Medulla oblongata (tissue), 1 donor: ENCODE results near the gene MGMT.

Source experiments
- DNase-seq: peaks from one replicate; pipeline ENCODE4 v3.0.0-alpha.2; 2015; ENCODE audit errors: extremely low spot score

The MGMT gene

DNA sequence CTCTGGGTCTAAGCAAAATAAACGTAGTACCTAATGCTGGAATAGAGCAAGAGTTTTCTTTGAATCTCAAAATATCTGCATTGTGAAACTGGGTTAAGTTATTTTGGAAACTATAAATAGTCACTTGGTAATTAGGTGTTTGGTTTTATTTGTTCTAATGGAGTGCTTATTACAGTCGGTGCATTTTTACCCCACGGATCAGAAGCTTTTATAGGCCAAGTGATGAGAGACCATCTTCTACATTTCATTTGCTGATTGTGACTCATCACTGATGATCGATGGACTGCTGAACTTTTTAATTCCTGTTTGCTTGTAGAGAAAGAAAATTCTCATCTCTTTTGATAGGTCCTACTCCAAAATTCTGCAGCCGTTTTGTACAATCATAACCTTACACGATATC is 28.2 kb downstream of the MGMT start:
- DNase-seq: no peak

DNA sequence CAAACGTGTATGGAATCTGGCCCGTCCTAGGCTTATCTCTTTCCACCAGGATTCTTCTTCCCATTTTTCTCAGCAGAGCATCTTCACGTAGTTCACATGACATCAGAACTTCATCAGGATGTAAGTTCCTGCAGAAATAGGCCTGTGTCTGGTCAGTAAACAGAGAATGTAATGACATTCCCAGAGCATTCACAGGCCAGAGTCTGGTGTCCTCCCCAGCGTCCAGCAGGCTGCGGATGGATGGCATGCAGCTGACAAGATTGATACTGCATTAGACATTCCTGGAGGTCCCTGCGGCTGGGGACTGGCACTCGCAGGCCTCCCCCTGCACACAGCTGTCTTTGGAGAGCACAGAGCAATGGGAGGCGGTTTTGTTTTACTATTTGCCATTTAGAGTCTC is 28.7 kb downstream of the MGMT start:
- no peak for DNase-seq

DNA sequence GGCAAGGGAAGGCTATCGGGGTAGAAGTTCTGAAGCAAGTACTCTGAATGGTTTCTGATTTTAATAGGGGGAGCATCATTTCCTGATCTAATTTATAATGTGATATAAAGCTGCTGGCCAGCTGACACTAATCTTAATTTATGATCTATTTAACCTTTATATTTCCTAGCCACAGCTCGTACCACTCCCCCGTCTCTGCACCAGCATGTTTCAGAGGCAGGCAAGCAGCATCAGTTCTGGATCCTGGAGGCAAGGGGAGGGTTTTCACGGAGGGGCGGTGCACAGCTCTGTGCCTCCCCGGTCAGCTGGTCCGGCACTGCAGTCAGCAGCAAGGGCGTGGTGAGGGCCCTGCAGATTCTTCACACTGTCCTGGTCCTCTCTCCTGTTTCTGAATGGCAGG is 30.0 kb downstream of the MGMT start:
- DNase-seq: no peak

DNA sequence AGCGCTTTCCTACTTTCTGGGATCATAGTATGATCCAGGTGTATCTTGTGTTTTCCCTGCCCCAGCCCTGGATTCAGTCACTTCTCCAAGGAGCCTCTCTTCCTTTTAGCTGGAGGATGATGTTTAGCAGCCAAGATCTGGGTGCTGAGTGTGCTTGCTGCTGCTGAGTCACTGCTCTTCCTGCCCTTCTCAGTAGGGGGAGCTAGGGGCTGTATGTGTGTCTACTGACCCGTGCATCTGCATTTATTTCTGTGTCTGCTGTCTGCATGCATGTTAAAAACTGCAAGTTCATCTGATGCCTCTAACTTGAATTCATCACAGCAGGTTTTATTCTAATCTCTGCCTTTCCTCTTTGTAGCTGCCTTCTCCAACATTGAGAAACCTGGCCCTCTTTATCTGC is 31.6 kb downstream of the MGMT start:
- DNase-seq: no peak

DNA sequence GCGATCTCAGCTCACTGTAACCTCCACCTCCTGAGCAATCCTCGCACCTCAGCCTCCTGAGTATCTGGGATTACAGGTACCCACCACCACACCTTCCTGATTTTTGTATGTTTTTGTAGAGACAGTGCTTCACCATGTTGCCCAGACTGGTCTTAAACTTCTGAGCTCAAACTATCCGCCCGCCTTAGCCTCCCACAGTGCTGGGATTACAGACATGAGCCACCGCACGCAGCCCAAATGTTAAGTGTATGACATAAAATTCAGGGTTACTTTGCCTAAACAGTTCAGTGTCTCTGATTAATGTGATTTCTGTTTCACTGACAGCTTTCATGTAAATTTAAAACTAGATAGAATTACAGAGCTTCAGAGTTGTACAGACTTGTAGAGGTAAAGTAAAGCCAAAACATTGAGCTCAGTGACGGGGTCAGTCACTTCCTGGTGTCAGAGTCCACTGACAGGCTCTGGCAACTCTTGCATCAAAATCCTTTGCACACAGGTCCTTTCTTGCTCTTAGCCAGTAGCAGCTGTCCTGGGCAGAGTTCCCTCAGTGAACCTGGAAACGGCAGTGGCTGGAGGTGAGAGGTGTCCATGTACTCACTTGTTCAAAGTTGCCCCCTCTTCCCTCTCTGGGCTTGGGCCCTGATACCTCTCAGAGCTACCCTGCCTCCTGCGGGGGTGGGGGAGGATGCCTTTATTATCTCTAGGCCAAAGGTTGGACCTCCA is 33.7 kb downstream of the MGMT start:
- no peak for DNase-seq

DNA sequence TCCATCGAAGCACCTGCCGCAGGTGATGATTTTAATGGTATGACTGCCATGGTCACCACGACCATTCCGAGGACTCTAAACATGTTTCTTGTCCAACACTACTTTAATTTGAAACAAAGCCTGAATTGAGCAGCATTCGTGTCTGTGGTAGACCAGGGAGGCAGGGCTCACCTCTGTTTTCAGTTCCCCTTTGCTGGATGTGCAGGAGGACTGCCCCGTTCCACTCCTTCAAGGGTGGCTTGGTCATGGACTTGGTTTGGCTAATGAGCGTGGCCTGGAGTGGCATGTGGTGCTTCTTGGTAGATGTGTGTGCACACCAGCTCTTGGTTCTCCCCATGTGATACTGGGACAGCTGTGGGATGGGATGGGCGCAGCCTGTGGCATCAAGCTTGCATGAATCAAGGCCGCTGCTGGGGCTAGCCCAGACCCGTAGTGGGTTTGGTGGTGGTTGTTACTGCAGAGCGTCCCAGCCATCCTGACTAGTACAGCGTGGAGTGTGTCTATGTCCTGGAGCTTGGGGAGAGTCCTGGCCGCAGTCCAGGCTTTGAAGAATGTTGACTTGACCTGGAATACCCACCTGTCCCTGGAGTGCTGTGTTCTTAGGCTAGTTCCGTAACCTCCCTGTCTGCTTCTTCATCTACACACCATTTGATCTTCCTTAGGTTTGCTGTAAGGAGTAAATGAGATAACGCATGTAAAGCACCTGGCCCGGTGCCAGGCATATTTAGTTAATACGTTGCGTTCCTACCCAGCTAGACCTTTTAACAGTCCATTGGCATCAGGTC is 34.8 kb downstream of the MGMT start:
- DNase-seq: no peak

DNA sequence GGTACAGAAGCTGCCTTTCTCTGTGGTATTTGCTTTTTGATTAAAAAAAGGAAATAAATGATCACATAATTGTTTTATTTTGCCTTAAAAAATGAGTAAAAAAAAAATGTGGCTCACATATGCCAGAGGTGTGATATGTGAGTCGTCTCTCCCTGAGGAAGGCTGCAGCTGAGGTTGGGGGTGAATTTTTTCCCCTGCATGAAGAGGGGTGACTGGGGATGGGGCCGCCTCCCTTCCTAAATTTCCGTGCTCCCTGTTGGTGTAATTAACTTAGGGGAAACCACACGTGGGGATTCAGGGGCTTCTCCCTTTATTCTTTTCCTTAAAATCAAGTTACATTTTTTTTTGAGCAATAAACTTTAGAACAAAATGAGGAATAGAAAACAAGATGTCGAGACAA is 35.4 kb downstream of the MGMT start:
- no peak for DNase-seq

DNA sequence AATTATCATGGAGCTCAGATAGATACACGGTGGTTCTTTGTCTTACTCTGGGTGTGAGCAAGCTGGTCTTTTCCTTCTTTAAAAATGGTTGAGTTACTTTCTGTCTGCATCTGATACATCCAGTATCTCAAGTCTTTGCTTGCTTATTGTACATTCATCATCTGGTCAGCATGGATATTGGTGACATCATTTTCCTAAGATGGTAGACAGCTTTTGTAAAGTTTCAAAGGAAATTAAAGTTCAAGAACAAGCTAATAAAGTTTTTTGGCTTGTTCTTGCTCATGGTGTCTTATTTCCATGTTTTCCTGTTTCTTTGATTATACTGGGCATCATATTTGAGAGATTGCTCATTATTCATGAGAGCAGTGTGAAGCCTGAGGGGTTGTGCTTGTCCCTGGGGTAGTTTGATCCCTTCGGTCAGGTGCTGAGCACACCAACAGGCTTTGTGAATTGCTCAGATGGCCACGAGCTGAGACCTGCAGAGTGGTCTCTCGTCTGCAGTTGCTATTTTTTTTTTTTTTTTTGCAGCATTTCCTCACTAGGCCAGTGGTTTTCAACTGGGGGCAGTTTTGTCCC is 38.5 kb downstream of the MGMT start:
- DNase-seq: no peak

DNA sequence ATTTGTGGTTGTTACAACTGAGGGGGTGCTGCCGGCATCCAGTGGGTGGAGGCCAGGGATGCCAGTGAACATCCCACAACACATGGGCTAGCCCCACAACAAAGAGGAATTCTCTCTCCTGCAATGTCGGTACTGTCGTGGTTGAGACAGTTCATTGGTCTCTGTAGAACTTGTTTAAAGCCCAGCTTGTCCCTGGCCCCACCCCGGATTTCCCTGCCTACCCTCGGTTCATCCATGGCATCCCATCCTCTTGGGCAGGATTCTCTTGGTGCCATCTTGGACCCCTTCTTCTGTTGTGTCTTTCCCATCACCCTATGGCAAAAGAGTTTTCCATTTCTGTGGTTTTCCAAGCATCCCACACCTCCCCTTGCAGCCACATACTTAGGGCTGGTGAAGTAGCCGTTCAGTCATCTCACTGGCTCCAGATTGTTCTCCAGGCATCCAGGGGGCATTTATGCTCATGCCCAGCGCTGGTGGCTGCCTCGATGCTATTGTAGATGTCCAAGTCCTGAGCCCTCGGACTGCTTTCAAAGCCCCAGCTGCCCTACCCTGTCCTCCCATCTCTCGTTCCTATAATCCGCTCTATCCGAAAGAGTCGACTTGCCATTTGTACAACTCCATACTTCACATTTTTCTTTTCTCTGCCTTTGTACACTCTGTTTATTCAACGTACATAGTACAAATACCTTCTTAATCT is 39.2 kb downstream of the MGMT start:
- DNase-seq: no peak

DNA sequence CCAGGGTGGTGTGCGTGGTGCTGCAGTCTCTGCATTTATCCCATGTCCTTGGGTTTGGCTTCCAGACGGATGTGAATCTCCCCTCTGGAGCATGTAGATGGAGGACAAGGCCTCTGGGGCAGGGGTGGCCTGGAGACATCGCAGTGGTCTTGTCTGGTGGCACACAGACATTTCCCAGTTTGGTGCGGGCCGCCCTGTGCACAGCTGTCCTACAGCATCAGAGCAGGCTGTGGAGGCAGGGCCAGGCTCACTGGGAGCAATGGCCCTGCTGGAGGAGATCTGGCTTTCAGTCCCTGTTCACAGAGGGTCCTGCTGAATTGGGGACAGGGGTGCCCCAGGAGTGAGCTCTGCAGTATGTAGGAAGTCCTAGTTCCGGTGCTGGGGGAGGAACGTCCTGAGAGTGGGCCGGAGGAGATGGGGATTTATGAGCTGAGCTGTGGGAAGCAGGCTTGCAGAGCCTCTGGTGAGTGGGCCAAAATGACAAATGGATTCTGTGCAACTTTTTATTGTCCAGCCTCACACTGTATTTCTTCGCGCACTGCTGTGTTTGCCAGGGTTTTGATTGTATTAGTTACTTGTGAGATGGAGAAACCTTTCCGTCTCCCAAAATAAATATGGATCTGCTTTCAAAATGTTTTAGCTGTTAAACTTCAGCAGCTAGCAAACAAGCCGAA is 40.3 kb downstream of the MGMT start:
- DNase-seq: no peak

DNA sequence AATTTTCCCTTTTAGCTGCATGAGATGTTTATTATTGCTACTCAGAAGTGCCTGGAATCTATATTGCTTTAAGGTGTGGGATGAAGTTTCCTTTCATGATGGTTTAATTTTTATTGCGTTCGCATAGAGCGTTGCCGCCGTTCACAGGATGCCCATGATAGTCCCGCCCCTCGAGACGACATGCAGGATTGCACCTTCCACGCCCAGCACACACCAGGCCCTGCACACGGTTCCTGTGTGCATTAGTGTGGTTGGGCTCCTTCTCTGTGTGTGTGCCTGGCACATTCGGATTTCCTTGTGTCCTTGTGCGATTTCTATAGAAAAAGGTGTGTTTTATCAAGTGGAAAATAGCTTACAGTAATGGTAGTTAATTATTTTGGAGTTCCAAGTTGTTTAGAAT is 42.1 kb downstream of the MGMT start:
- no peak for DNase-seq

DNA sequence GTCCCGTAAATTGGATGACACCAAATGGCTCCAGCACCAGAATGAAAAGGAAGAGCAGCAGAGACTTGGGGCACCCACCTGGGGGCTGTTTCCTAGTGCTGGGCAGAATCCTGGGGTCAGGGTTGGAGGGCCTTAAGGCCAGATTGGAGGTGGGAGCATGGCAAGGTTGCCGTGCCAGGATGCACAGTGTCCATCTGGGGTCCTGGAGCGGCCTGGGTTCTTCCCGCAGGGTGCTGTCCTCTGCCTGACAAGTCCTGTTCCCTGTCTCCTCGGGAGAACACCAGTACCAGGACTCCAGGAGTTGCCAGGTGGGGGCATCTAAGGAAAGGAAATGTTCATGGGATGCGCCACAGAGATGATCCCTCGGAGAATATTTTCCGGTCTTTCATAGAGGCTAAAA is 42.8 kb downstream of the MGMT start:
- DNase-seq: no peak

DNA sequence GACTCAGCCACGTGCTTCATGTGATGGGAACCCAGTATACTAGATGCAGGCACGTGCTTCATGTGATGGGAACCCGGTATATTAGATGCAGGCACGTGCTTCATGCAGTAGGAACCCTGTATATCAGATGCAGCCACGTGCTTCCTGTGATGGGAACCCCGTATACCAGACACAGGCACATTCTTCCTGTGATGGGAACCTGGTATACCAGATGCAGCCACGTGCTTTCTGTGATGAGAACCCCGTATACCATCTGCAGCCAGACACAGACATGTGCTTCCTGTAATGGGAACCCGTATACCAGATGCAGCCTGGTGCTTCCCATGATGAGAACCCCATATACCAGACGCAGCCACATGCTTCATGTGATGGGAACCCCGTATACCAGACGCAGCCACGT is 44.0 kb downstream of the MGMT start:
- DNase-seq: no peak

DNA sequence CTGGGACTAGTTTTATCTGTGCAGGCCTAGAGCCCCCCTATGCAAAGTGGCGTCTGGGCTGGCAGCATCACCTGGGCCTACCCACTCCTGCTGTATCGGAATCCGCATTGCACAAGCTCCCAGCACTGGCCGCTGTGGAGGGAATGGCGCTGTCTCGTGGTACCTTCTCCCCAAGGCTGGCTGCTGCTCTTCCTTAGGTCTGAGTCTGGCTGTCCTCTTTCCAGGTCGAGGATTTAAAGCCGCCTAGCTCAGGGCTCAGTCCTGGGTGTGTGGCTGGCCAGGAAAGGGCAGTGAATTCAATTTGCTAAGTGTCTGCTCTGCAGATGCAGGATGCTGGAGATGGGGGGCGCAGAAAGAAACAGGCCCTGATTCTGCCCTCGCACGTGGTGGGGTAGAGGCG is 44.7 kb downstream of the MGMT start:
- DNase-seq: no peak

DNA sequence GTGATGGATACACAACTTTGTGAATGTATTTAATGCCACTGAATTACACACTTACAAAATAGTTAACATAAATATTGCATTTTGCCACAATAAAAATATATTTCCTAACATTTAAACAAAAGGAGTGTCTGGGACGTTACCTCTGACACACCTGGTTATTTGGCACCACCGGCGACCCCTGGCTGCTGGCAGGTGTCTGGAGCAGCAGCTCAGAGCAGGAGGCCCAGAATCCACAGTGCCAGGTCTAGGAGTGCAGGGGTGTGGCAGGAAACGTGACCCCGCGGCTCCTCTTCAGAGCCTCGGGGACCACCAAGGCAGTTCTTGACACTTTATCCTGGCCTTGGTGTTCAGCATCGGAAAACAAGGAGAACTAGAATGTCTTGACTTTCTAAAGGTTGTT is 46.3 kb downstream of the MGMT start:
- no peak for DNase-seq

DNA sequence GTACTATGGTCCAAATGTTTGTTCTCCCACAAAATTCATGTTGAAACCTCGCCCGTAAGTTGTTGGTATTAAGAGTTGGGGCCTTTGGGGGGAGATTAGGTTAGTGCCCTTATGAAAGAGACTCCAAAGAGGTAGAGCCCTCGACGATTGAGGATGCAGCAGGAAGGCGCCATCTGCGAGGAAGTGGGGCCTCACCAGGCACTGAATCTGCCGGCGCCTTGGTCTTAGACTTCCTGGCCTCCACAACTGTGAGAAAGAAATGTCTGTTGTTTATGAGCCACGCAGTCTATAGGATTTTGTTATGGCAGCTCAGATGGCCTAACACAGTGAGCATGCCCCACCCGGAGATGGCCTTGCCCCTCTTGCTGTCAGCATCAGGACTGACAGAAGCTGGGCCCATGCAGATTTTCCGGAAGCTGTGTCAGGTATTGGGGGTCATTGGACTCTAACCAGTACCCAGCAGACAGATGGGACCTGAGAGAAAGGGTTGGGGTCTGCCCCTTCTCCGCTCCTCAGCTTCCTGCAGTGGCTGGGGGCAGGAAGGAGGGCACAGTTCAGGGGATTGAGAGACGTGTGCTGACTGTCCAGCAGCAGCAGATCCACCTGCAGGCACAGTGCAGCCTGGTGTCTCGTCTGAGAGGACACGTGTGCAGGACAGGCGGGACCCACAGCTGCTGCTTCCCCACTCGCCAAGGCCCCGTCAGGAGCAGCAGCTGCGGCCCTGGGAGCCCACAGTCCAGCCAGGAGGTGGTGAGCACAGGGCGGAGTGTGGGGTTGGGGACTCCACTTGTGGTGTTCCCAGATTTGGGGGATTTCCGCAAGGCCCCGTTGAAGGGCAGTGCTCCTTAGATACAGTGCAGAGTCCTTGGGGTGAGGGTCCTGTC is 47.8 kb downstream of the MGMT start:
- no peak for DNase-seq

DNA sequence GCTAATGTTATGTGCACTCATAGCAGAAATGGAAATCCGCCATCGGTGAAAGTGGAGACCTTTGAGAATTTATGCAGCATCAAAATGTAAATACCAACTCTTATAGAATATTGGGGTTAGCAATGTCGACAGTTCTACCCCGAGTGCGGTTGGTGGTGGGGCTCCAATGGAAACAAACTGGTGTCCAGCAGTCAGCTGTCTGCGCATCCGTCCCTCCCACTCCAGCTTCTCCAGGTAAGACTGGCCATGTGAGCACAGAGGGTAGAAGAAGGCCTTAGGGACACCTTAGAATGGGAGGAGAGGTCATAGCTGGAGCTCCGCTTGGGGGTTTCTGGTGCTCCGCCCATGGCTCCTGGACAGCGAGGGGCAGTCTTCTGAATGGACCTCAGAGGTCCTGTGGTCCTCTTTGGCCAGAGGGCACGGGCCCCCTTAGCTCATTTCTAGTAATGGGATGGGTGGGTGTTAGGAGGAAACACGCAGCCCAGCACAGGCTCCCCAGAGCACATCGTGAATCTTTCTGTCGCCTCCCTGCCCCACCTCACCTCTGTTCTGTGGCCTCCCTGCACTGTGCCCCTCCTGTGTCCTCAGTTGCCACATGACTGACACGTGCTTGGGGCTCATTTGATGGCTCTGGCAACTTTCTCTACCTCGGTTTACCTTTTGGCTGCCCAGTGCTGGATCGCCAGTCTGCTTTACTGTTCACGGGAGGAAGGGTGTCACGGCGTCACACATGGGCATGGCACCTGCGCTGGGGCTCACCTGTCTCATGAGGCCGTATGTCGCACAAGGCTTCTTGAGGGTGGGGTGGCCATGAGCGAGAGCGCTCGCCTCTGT is 50.0 kb downstream of the MGMT start:
- no peak for DNase-seq

DNA sequence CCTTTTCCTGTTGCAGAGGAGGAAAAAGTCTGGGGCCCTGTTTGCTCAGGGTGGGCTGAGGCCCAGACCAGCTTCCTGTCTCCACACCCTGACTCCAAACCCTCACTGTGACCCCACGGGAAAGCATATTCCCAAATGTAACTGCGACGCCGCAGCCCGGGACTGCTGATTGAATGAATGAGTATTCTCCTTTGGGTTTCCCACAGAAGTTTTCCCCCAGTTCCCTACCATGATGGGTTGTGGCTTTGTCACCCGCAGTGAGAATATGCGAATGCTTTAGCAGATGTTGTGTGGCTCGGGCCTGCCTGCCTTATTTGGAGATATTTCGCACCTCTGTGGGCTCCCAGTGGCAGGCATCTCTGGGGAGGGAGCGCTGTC is 50.6 kb downstream of the MGMT start:
- no peak for DNase-seq

DNA sequence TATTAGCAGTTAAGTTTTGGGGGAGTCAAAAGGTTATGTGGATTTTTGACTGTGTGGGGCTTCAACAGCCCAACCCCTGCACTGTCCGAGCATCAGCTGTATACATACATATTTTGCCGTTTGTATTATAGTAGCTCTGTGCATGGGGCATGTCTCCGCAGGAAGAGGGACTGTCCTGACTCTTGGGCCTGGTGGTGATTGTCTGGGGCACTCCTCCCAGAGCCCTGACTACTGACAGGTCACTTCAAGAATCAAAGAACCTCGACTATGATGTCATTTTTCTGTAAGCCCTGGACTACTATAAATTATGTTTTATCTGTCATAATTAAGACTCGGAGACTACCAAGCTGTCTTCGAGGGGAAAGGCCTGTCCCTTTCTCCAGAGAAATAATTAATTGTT is 51.8 kb downstream of the MGMT start:
- DNase-seq: no peak

DNA sequence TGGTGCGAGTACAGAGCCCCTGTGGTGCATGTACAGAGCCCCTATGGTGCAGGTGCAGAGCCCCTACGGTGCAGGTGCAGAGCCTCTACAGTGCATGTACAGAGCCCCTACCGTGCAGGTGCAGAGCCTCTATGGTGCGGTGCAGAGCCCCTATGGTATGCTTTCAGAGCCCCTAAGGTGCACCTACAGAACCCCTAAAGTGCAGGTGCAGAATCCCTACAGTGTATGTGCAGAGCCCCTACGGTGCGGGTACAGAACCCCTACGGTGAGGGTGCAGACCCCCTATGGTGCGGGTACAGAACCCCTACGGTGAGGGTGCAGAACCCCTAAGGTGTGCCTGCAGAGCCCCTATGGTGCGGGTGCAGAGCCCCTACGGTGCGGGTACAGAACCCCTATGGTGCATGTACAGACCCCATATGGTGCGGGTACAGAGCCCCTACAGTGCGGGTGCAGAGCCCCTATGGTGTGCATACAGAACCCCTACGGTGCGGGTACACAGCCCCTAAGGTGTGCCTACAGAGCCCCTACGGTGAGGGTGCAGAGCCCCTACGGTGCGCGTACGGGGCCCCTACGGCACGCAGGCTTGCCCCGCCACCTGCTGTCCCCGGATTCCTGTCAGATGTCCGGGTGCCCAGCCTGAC is 53.5 kb downstream of the MGMT start:
- no peak for DNase-seq
